C1 segment of cervical spinal cord (tissue), 14 donors: ENCODE results near the gene SIK3.

ENCODE experiments used
- DNase-seq, 14 donors: peaks; one replicate each; lab custom pipeline; 2025; lab: John Stamatoyannopoulos, UW

The SIK3 gene

GRCh38 chr11:116868066-116868465, 230.2 kb downstream of the SIK3 start:
- no peak for DNase-seq

DNA sequence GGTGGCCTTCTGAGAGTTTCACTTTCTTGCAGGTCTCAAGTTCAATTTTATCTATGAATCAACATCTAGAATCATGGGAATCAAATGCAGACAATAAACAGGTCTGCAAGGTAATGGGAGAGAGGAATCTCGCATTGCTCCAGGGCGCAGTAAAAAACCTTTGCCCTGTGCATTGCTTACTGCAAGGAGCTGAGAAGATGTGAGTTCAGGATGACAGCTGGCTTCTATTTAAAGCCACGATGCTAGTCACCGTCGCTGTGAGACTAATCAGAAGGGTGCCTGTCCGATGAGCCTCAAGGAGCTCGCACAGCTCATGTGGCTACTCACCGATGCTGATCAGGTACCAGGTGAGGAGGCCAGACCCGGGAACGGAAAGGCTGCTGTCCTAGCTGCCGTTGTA, 230.6 kb downstream of the SIK3 start:
- DNase-seq = no peak

GRCh38 chr11:116866804-116867455, 231.3 kb downstream of the SIK3 start:
- no peak for DNase-seq

- DNase-seq = no peak
Observed at GRCh38 chr11:116865696-116866095, 232.5 kb downstream of the SIK3 start.

DNA sequence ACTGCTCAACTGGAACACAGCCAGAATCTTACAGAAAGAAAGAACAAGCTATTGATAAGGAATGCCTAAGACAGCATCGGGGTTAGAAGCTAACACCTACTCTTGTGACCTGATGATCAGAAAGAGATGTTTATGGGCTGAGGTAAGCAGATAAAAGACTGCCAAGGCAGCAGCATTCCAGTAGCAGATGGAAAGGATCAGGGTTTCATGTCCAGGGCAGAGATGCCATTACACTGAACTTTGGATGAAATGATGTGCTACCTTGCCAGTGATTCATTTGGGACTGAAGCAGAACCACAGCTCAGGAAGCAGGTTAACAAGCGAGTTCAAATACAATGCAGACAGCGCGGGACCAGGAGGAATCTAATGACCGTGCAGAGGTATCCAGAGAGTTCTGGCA, 233.7 kb downstream of the SIK3 start:
- no peak for DNase-seq

DNA sequence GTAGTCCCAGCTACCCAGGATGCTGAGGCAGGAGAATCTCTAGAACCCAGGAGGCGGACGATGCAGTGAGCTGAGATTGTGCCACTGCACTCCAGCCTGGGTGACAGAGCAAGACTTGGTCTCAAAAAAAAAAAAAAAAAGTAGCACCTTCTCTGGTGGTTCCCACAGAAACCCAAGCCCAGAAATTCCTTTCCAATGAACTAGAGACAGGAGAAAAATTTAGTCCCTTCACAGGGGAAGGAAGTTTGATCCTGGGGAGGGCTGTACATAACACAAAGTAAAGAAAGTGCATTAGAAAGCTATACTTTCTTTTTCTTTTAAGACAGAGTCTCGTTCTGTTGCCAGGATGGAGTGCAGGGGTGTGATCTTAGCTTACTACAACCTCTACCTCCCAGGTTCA, 235.3 kb downstream of the SIK3 start:
- no peak for DNase-seq

DNA sequence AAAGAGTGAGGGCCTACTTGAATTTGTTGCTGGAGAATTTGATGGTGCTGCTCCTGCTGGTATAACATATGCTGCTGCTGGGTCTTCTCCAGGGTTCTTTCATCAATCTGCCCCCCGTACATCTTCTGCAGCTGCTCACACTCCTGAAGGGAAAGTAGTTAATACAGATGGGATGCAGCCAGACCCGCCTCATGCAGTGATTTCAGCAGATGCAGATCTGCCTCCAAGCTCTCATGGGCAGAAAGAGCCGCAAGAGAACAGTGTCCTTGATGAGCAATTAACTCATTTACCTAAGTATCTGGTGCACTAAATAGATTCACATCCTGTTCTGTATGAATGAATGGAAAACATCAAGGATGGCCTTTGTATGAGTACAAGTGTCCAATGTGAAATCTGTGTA, 236.0 kb downstream of the SIK3 start:
- DNase-seq = peak in 1 of 14 donors; percentile 14

- DNase-seq = no peak
Observed at GRCh38 chr11:116861539-116861938, 236.7 kb downstream of the SIK3 start.

DNA sequence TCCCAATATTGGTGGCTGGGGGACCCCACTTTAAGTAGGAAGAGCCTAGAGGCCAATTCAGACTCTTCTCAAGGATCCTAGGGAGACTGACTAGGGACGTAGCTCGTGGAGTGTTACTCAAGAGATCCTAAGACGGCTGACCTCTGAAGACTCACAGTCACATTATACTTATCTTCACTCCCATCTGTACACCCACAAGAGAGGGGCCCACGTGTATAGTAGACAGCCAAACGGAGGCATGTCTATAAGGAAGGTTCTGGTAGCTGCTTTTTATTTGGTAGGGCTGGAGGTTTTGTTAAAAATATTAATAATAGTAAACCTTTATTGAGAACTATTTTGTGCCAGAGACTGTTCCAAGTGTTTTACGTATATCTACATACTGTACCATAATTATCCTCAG, 237.9 kb downstream of the SIK3 start:
- no peak for DNase-seq

DNA sequence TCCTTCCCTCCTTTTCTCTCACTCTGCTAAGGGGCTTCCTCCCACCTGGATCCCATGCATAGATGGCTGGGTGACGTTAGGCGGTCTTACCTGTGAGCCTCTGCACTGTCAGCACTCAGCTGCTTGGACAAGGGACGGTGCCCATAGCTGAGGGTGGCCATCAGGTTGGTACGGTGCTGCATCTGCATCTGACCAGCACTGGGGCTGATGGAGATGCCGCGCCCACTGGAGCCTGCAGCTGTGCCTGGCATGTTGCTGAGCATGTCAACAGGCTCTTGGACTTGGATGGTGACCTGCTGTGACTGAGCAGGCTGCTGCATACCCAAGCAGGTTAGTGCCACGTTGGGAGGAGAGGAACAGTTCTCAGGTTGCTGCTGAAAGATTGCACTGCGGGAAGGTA, 239.1 kb downstream of the SIK3 start:
- no peak for DNase-seq

DNA sequence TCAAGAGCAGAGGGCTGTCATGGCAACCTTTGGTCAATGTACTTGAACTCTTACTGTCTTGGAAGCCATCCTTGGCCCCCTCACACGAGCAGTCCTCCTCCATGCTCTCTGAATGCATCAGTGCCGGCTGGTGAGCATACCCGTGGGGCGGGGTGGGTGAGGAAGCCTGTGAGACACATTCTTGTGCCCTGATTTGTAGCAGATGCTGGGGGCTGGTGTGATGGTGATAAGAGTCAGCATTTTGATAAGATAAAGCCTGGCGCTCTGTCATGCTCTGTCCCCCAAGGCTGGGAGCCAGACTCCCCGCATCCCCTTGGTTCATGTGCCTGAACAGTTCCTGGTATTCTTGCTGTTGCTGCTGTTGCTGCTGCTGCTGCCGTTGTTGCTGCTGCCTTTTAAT, 240.3 kb downstream of the SIK3 start:
- no peak for DNase-seq

GRCh38 chr11:116857316-116857715, 240.9 kb downstream of the SIK3 start:
- no peak for DNase-seq

DNA sequence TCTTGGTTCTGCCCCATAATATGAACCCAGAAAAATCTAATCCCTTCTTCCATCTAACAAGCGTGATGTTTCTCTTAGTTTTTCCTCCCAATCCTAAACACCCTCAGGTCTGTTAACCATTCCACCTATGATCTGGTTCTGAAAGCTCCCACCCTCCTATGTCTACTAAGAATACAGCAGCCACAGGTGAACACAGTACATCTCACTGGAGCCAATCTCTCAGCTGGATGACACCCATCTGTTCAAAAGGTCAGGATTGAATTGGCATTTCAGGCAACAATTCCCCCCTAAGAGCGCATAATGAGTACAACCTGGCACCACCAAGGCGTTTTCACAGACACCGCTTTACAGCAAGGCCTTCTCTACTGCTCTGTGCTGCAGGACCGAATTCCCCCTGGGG, 241.8 kb downstream of the SIK3 start:
- DNase-seq = no peak

DNA sequence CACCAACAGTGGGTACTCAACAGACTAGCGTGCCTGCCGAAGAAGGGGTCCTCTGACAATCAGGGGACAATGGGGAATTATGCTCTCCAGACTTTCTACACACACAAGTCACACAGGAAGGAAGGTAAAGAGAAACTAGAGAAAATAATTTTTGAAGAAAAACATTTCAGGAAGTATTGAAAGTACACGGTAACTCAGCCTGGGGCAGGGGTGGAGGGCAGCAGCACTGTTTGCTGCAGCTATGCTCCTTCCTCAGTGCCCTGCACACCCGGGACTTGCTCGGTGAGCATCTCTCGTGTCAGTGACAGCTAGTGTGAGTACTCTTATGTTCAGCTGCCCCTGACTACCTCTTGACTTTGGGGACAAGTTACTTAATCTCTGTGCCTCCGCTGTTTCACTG, 242.8 kb downstream of the SIK3 start:
- DNase-seq = no peak

DNA sequence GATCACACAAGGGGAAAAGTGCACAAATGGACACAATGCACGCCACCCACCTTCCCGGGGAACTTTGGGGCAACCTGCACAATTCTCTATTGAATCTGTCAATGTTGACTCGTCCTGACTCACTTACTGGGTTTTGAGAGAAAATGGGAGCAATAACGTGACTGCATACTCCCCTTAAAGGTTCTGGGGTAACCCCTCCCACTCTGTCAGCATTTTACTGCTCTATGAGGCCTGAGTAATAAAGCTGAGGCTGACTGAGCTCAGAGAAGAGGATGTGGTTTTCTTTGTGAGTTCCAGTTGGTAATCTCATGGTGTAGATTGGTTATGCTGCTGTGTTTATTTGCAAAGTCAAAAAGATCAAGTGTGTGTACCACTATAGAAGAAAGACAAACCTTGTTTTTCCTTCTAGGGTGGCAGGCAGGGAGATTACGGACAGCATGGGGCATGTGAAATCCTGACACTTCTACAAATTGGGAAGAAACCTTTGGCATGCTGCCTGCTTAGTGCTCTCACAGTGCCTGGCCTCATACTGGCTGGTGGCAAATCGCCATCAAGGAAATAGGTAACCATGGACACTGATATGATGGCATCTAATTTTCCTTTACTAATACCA, 244.7 kb downstream of the SIK3 start:
- DNase-seq = peak in 1 of 14 donors; percentile 18

GRCh38 chr11:116852261-116853031, 245.8 kb downstream of the SIK3 start:
- peak in 6 of 14 donors; percentile 13 to 30 (median 23) for DNase-seq

- DNase-seq = peak in 4 of 14 donors; percentile 8 to 19 (median 14)
Observed at GRCh38 chr11:116851626-116852025, 246.6 kb downstream of the SIK3 start.

DNA sequence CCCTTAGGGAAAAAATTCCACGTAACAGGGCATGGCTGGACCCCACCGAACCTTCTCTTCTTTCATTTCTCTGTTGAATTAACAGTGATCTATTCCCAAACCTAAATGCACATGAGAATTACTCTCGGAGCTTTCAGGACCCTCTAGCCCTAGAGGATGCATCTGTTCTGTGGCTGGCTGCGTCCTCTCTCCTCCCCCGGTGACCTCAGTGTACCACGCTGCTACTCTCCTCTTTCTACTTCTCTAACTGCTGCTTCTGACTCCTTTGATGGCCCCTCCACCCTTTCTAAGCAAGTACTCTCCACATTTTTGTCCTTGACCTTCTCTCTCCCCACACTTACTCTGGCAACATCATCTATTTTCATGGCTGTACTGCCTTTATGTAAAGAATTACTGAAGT, 248.7 kb downstream of the SIK3 start:
- no peak for DNase-seq

- no peak for DNase-seq
Observed at GRCh38 chr11:116849060-116849459, 249.2 kb downstream of the SIK3 start.

DNA sequence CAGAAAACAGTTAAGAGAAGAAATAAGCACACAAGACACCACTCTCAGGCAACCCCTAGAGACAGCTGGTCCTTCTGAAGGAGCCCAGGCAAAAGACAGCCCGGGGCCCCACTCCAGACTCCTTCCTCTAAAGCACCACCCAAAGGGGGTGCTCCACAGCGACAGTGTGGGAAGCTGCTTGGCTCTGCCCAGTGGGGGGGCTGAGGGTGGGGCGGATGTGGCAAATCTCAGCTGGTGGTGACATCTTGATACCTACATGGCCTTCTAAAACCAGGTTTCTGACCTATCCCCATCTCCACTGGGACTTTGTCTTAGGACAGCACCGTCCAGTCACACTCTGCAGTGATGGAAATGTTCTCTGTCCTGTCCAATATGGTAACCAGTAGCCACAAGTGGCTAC, 250.6 kb downstream of the SIK3 start:
- no peak for DNase-seq

GRCh38 chr11:116844722-116845121, 253.5 kb downstream of the SIK3 start:
- DNase-seq = no peak

GRCh38 chr11:116843661-116844060, 254.6 kb downstream of the SIK3 start:
- DNase-seq = no peak

- DNase-seq = no peak
Observed at GRCh38 chr11:116842909-116843308, 255.3 kb downstream of the SIK3 start.
